HL-60 (cell line): Measurements from ENCODE around the gene FCER2.
A peak's percentile ranks its signal among the peaks of the same experiment; 100 is the strongest.

ENCODE experiments used
- DNase-seq, 2 experiments: peaks; one replicate each; pipeline ENCODE4 v3.0.0-alpha.2; 2010 to 2020; ENCODE audit warnings: low read depth in 1 of 2, low spot score in 1 of 2
- H3K27ac ChIP-seq: fragments of 250-450 bp; sonication (Bioruptor Pico); replicated peaks from 2 replicates; pipeline ENCODE4 v1.5.1; 2020; ENCODE audit warnings: mild to moderate bottlenecking, moderate library complexity
- H3K27me3 ChIP-seq: fragments of 250-450 bp; sonication (Bioruptor Pico); 2 replicates; pipeline ENCODE4 v1.5.1; 2021; ENCODE audit warnings: mild to moderate bottlenecking, moderate library complexity; ENCODE audit not compliant: insufficient read depth, poor library complexity, severe bottlenecking
- H3K4me3 ChIP-seq: replicated peaks from 2 replicates; pipeline ENCODE4 v1.5.1; 2011; ENCODE audit warnings: mild to moderate bottlenecking, control low read depth, low read length; ENCODE audit not compliant: insufficient read depth
- CTCF ChIP-seq: IDR thresholded peaks from one replicate; pipeline ENCODE4 v1.5.1; 2011; ENCODE audit warnings: low read length, control low read depth, inconsistent platforms; ENCODE audit not compliant: insufficient read depth
- GABPA ChIP-seq: IDR thresholded peaks from 2 replicates; pipeline ENCODE4 v1.6.1; 2012; ENCODE audit warnings: low read depth
- POLR2AphosphoS5 ChIP-seq: IDR thresholded peaks from 2 replicates; pipeline ENCODE4 v1.6.1; 2012; ENCODE audit warnings: low read depth
- REST ChIP-seq: IDR thresholded peaks from 2 replicates; pipeline ENCODE4 v1.6.1; 2012; ENCODE audit warnings: low read depth; ENCODE audit not compliant: insufficient replicate concordance
- SPI1 ChIP-seq: IDR thresholded peaks from 2 replicates; pipeline ENCODE4 v1.6.1; 2012; ENCODE audit warnings: low read depth, mild to moderate bottlenecking, borderline replicate concordance

The FCER2 gene

GRCh38 chr19:7736148-7736547, 34.2 kb upstream of the FCER2 start:
- no peak overlapping the region for H3K4me3 ChIP-seq
- H3K27ac ChIP-seq, result no peak overlapping the region
- no peak for TF ChIP-seq CTCF
- no peak for TF ChIP-seq GABPA
- TF ChIP-seq SPI1, result no peak
- TF ChIP-seq POLR2AphosphoS5, result no peak
- no peak for TF ChIP-seq REST
- DNase-seq, result no peak
- no peaks in the 10 kb centered on the region for H3K27me3 ChIP-seq

DNA sequence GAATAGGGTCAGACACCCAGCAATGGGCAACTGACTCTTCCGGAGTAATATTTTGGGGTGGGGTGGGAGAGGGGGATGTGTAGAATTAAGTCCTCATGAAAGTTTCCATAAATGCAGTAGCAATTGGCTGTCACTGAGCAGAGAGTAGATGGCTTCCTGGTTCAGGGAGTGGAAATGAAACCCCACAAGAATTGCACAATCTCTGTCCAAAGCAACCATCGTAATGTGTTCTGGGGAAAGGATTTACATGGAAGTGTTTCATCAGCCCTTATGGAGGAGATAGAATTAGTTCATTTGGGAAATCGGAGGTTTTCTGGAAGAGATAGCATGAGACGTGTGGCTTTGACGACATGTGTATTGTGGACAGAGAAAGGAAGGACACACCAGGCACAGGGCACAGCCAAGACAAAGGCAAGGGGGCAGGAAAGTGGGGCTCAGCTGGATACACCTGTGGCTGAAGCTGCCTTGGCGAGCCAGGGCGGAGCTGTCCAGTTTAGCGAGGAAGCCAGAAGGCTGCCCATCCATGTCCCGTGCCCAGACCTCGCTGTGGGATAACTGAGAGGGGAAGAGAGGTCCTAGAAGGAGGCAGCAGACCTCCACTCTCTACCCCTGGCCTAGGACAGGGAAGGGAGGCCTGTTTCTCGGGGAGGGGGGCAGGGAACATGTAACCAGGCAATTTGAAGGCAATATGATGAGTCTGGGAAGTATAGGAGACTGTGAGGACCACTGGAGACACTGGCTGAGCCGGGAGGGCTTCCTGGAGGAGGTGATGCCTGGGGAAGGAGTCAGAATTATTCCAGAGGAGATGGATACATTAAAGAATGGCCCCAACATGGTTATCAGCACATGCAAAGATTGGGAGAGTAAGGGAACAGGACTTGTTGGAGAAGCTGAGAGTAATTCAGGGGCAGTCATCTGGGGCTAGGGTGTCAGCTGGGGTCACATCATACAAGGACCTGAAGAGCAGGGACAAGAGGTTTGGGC, 32.6 kb upstream of the FCER2 start:
- Histone ChIP-seq H3K4me3 (no peak overlapping the region), H3K27me3 (peaks cover 3% of the 10 kb centered on the region), H3K27ac (peak overlapping the region; percentile 30; the same call in 1 of the 2 replicates)
- DNase-seq, result peak; percentile 70 to 89
- TF ChIP-seq GABPA (no peak), CTCF (no peak), REST (no peak), POLR2AphosphoS5 (no peak), SPI1 (no peak)

GRCh38 chr19:7733376-7733775, 31.4 kb upstream of the FCER2 start:
- H3K4me3 ChIP-seq, result no peak overlapping the region

More at GRCh38 chr19:7733376-7733775, 31.4 kb upstream of the FCER2 start:
- Histone ChIP-seq H3K27ac (no peak overlapping the region), H3K27me3 (peaks cover 3% of the 10 kb centered on the region)
- DNase-seq, result no peak
- TF ChIP-seq GABPA, result no peak
- TF ChIP-seq SPI1, result no peak
- TF ChIP-seq POLR2AphosphoS5, result no peak
- no peak for TF ChIP-seq REST
- TF ChIP-seq CTCF, result no peak
